Natural killer cell treated with Interleukin-12 subunit alpha and Interleukin-12 subunit beta and Interleukin-15 and Interleukin-18, amount 100 ng/mL, for 72 hours (primary cell): Measurements from ENCODE around the gene GNPDA1. TPM values are rescaled to one million over a fixed set of nuclear protein-coding genes. Genes with fewer than 3 reads are reported as not detected.

Experiments used
- ATAC-seq, 2 donors: fragments of 150-1000 bp; cut with Tn5 transposase in 1 of 2; sonication (Bioruptor Pico), chemical (Tn5 transposase) in 1 of 2; 2 replicates each; pipeline ENCODE4 v1.10.0; 2021
- DNase-seq: peaks from one replicate; pipeline ENCODE4 v3.0.0; 2022; ENCODE audit warnings: low spot score
- H3K27ac Mint-ChIP-seq, 2 donors: 1 replicate in 1 of 2; 2 replicates in 1 of 2; pipeline ENCODE4 v1.8.0; 2022; ENCODE audit warnings: mixed read lengths in 2 of 2, mild to moderate bottlenecking in 1 of 2, moderate library complexity in 1 of 2
- H3K27me3 Mint-ChIP-seq, 2 donors: 1 replicate in 1 of 2; 2 replicates in 1 of 2; pipeline ENCODE4 v1.8.0; 2022; ENCODE audit warnings: mixed read lengths in 2 of 2
- H3K36me3 Mint-ChIP-seq: one replicate; pipeline ENCODE4 v1.8.0; 2022; ENCODE audit warnings: mixed read lengths
- H3K4me1 Mint-ChIP-seq, 2 donors: 1 replicate in 1 of 2; 2 replicates in 1 of 2; pipeline ENCODE4 v1.8.0; 2022; ENCODE audit warnings: low read depth in 2 of 2, mixed read lengths in 2 of 2, mild to moderate bottlenecking in 1 of 2
- H3K4me3 Mint-ChIP-seq: one replicate; pipeline ENCODE4 v1.8.0; 2022; ENCODE audit warnings: mixed read lengths
- H3K9me3 Mint-ChIP-seq: 2 replicates; pipeline ENCODE4 v1.8.0; 2022; ENCODE audit warnings: mixed read lengths
- total RNA-seq, 2 donors: library from RNA; stranded (reverse); gene quantifications; one replicate each; pipeline ENCODE4 v1.2.3, GENCODE V29; 2022

Gene GNPDA1
- total RNA-seq, 2 donors from 2014 or later, result 9.0 to 9.6 TPM

DNA sequence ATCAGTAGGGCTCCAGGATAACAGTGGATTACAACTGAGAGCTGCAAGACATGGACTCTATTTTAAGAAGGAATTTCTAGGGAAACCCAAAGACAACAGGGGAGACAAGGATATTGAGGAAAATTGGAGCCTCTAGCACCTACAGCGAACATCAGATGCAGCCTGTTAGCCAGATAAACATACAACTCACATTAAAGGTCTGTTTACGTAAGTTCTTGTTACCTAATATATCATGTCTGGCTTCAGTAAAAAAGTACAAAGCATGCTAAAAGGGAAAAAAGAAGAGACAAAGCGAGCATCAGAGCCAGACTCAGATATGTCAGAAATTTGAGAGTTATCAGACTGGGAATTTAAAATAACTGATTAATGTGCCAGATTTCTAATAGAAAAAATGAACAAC is 17.2 kb downstream of the GNPDA1 start:
- H3K36me3 Mint-ChIP-seq, result peaks cover 18% of the 10 kb centered on the region
- H3K27me3 Mint-ChIP-seq, result no peaks in the 10 kb centered on the region
- no peaks in the 10 kb centered on the region for H3K9me3 Mint-ChIP-seq
- no peak overlapping the region for H3K4me3 Mint-ChIP-seq
- ATAC-seq, result no peak
- H3K4me1 Mint-ChIP-seq, result no peaks in the 10 kb centered on the region
- DNase-seq, result no peak
- H3K27ac Mint-ChIP-seq, result no peak overlapping the region

DNA sequence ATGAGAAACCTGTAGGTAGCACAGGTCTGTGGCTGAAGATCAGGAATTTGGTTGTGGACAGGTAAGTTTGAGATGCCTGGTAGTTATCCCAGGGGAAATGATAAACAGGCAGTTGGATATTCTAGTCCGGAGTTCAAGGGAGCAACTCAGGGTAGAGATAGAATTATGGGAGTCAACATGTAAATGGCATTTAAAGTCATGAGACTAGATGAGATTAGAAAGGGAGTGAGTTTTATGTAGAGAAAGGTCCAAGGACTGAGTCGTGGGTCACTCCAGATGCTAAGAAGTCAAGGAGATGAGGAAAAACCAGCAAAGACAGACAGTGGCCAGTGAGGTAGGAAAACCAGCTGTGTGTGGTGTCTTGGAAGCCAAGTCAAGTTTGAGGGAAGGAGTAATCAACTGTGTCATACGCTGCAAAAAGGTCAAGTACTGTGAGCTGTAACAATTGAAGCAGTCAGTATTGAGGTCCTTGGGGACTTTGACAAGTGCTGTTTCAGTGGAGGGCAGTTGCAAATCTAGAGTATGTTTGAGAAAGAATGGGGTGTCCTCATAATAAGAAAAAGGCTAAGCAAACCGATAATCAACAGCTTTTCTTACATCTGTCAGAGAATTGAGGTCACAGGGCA is 18.2 kb downstream of the GNPDA1 start:
- DNase-seq (no peak), ATAC-seq (no peak)
- Mint-ChIP-seq H3K27ac (peak overlapping the region in 1 of 2 donors; percentile 2), H3K27me3 (no peaks in the 10 kb centered on the region), H3K36me3 (peaks cover 18% of the 10 kb centered on the region), H3K4me3 (no peak overlapping the region), H3K4me1 (no peaks in the 10 kb centered on the region), H3K9me3 (no peaks in the 10 kb centered on the region)

DNA sequence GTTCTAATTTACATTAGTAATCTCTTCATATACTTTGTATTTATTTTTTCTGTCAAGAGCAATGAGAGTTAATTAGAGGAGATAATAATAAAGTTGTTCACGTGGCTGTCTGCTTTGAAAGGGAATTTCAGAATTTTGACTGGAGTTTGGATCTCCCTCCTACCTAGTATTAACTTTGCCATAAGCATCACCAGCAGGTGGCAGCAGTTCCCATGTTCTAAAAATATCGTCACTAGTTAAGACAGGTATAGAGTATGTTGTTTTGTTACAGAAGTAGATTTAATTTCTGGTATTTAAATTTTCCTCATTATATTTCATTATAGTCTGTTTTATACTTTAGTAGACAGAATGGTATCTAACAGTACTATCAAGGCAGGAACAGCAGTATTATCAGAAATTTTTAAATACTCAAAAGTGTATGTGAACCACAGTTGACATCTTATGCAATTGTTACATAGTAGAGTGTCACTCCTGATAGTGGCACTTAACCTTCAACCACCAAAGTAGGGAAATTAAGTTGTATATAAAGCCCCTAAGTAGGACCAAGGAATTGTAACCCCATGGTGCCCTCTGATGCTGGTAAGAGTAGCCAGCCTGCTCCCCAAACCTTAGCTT is 20.4 kb downstream of the GNPDA1 start:
- H3K4me3 Mint-ChIP-seq, result no peak overlapping the region
- H3K9me3 Mint-ChIP-seq, result no peaks in the 10 kb centered on the region
- no peak for DNase-seq
- H3K4me1 Mint-ChIP-seq, result no peaks in the 10 kb centered on the region
- peak in 1 of 2 donors; percentile 62 for ATAC-seq
- peaks cover 21% of the 10 kb centered on the region for H3K36me3 Mint-ChIP-seq
- H3K27ac Mint-ChIP-seq, result no peak overlapping the region
- no peaks in the 10 kb centered on the region for H3K27me3 Mint-ChIP-seq

DNA sequence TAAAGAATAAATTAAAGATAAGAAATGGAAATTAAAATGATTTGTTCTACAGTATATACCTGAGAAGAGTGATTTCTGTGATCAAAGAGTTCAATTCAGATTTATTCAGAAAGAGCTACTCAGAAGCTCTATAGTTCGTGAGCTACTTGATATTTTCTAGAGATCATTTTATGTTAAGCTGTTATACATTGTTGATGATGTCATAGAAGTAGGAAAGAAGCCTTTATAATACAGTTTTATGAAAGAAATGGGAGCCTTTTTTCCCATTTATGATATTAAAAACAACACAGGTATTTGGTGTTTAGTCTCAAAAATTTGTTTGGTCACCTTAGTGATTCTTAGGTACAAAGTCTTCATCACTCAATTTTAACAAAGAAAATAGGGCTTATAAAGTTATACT is 23.1 kb downstream of the GNPDA1 start:
- DNase-seq (no peak), ATAC-seq (no peak)
- no peaks in the 10 kb centered on the region for H3K9me3 Mint-ChIP-seq
- H3K27ac Mint-ChIP-seq, result no peak overlapping the region
- no peak overlapping the region for H3K4me3 Mint-ChIP-seq
- H3K27me3 Mint-ChIP-seq, result no peaks in the 10 kb centered on the region
- H3K4me1 Mint-ChIP-seq, result peaks cover 0 to 8% of the 10 kb centered on the region in 2 donors
- peaks cover 30% of the 10 kb centered on the region for H3K36me3 Mint-ChIP-seq

DNA sequence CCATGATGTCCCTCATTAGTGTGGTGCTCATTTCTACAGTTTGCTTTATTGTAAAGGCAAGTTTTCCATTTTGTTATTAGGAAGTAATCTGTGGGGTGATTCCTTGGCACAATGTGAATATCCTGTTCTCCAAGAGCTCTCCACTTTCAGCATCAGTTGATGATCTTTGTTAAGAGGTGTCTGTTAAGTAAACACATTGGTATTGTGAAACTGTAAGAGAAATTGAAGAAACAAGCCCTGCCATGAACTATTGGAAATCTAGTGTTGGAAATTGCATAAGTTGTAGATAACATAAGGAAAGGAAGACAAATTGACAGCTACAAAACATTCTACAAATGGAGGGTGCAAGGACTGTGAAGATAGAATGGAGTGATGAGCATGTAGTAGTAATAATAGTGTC is 26.8 kb downstream of the GNPDA1 start:
- no peak overlapping the region for H3K4me3 Mint-ChIP-seq
- H3K4me1 Mint-ChIP-seq, result peaks cover 0 to 8% of the 10 kb centered on the region in 2 donors
- ATAC-seq (no peak), DNase-seq (no peak)
- H3K9me3 Mint-ChIP-seq, result no peaks in the 10 kb centered on the region
- H3K27ac Mint-ChIP-seq, result no peak overlapping the region
- peaks cover 17% of the 10 kb centered on the region for H3K36me3 Mint-ChIP-seq
- H3K27me3 Mint-ChIP-seq, result no peaks in the 10 kb centered on the region

DNA sequence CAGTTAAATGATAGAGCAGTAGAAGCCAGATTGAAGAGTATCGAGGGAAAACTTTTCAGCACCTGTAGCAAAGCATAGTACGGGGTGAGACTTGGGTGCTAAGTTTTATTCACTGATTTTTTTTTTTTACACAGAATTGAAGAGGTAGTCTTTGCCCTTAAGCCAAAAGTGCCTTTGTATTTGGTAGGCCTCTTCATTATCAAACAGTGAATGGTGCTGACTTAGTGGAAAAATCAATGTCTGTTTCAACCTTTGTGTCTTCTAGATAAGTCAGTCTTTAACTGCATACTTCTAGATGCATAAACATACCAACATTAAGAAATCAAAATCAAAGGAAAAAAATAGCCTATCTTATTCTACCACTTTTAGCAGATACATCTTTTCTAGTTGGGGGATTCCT is 30.2 kb downstream of the GNPDA1 start:
- no peak overlapping the region for H3K27ac Mint-ChIP-seq
- H3K36me3 Mint-ChIP-seq, result peaks cover 25% of the 10 kb centered on the region
- H3K4me1 Mint-ChIP-seq, result peaks cover 0 to 8% of the 10 kb centered on the region in 2 donors

DNA sequence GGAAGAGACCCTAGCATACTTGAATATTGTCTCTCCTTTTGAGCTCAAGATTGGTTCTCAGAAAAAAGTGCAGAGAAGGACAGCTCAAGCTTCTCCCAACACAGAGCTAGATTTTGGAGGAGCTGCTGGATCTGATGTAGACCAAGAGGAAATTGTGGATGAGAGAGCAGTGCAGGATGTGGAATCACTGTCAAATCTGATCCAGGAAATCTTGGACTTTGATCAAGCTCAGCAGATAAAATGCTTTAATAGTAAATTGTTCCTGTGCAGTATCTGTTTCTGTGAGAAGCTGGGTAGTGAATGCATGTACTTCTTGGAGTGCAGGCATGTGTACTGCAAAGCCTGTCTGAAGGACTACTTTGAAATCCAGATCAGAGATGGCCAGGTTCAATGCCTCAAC is 34.4 kb downstream of the GNPDA1 start:
- ATAC-seq (no peak), DNase-seq (no peak)
- H3K4me1 Mint-ChIP-seq, result peaks cover 11 to 18% of the 10 kb centered on the region in 2 donors
- H3K9me3 Mint-ChIP-seq, result no peaks in the 10 kb centered on the region
- H3K36me3 Mint-ChIP-seq, result peaks cover 20% of the 10 kb centered on the region
- H3K4me3 Mint-ChIP-seq, result no peak overlapping the region
- H3K27me3 Mint-ChIP-seq, result no peaks in the 10 kb centered on the region
- H3K27ac Mint-ChIP-seq, result no peak overlapping the region

More for the DNA sequence above, 30.2 kb downstream of the GNPDA1 start:
- ATAC-seq (no peak), DNase-seq (no peak)
- Mint-ChIP-seq H3K9me3 (no peaks in the 10 kb centered on the region), H3K4me3 (no peak overlapping the region), H3K27me3 (no peaks in the 10 kb centered on the region)

DNA sequence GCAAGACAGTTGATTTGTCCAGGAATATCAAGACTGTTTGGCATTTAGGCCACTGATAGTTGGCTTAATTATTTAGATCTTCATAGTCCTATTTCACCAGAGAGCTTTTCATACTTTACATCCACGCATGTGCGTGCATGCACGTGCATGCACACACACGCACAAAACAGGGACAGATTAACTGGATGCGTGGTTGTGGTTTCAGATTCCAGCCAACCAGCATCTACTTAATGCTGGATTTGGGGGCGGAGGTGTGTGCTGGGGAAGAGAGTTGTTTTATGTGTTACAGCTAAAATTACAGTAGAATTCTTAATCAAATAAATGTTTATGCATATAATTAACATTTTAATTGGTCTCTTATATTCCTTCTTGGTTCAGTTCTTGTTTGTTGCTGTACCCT is 36.7 kb downstream of the GNPDA1 start:
- no peak overlapping the region for H3K27ac Mint-ChIP-seq
- no peak overlapping the region for H3K4me3 Mint-ChIP-seq
- H3K4me1 Mint-ChIP-seq, result peaks cover 14 to 23% of the 10 kb centered on the region in 2 donors
- ATAC-seq (no peak), DNase-seq (no peak)
- no peaks in the 10 kb centered on the region for H3K27me3 Mint-ChIP-seq
- H3K36me3 Mint-ChIP-seq, result peaks cover 20% of the 10 kb centered on the region
- H3K9me3 Mint-ChIP-seq, result no peaks in the 10 kb centered on the region

DNA sequence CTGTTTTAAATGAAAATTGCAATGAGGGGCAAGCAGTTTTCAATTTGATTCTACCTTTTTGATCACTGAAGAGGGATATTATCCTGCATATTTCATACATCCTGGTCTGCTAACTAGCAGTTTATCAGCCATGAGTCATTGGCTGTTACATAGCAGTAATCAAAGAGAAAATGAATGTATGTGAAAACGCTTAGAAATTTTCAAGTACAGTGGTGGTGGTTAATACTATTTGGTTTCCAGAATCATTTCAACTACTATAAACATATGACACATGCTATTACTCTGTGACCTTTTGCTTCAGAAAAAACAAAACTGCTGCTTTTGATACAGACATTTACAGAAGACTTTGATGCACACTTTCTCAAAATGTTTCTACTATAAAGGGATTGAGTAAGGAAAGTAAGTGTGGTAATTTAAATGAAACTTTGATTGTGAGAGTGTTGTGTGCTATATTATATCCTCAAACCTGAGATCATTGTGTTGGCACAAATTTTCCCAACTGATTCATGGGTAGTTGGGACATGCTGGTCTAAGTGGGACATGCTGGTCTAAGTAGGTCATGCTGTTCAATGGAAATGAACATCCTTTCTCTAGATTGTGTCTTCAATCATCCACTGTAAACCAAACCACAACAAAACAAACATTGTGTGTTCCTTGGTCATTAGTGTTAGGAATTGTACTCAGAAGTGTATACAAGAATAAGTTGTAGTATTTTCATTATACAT is 38.8 kb downstream of the GNPDA1 start:
- ATAC-seq, result no peak
- H3K4me3 Mint-ChIP-seq, result no peak overlapping the region
- peaks cover 29 to 39% of the 10 kb centered on the region in 2 donors for H3K4me1 Mint-ChIP-seq
- no peaks in the 10 kb centered on the region for H3K27me3 Mint-ChIP-seq
- no peaks in the 10 kb centered on the region for H3K9me3 Mint-ChIP-seq
- H3K36me3 Mint-ChIP-seq, result peaks cover 10% of the 10 kb centered on the region
- H3K27ac Mint-ChIP-seq, result no peak overlapping the region
- no peak for DNase-seq

DNA sequence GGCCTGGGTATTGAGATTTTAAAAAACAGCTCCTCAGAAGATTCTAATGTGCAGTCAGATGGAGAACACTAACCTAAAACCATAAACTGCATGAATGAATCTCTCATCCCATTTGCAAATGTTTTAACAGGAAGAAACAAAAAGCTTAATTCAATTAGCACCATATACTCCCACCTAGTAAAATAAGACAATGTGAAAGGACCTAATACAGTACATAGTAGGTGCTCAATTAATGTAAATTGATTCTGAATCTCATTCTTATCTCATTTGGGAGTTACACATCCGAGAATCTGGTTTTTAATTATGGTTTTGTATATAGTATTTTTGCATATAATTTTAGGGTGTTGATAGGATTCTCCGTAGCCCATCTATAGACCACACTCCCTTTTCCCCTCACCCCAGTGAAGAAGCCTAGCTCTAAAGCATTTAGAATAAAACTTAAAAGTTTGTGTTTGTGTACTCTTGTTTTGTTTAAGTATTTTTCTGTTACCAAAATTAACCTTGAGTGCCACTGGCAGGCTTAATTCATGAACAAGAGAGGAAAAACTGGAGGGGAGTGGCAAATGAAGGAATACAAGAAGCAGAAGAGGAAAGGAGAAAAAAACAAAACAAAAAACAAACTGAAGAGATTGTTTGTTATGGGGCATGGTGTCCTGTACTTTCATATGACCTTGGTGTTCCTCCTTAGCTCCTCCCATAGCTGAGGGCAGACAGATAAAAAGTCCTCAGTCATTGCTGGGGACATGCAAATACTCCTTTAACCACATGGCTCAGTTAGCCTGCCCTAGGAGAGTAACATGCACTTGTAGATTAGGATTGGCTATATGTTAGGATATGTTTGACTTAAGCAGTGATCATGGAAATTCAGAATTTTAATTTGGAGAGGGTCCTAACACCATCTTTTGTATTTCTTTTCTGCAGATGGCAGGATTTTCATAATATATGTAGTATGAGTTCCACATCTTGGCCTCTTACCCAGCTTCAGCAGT is 42.8 kb downstream of the GNPDA1 start:
- Mint-ChIP-seq H3K36me3 (peaks cover 7% of the 10 kb centered on the region), H3K4me3 (peak overlapping the region; percentile 97), H3K27ac (peak overlapping the region; percentile 97), H3K27me3 (no peaks in the 10 kb centered on the region), H3K4me1 (peaks cover 34 to 45% of the 10 kb centered on the region in 2 donors), H3K9me3 (no peaks in the 10 kb centered on the region)
- ATAC-seq (no peak), DNase-seq (no peak)

DNA sequence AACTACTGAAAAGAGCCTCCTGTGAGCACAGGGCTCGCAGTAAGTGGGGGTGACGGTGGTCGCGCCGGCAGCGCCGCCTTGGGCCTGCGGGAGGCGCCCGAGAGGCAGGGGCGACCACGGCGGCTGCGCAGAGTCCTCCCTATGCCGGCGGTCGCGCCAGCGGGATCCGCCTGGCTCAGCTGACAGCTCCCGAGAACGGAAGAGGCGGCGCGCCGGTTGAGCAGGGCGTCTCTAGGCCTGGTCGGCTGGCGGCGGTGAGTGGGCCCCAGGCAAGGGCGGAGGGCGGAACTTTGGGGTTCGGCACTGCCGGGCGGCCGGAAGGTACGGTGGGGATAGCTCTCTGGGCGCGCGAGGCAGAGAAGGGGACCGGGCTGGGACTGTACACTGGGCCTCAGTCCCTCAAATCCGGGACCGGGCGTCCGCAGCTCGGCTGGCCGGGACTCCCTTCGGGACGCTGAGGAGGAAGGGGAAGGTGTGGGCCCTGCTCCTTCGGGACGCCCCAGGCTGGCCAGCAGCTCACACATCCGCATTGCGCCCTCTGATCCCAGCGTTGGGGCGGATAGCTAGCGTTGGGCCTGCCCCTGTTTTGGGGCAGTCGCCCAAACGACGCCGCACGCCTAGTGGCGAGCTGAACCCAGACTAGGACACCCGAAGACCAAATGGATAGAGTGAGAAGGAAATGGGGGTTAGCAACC is 43.8 kb downstream of the GNPDA1 start, which contains the start of gene RNF14:
RNF14 (plus strand) TSS at position 192 of the 695 bp plus-strand sequence. CDS start 4,484 bp downstream, outside the sequence.
- Mint-ChIP-seq H3K4me1 (peaks cover 32 to 35% of the 10 kb centered on the region in 2 donors), H3K27me3 (no peaks in the 10 kb centered on the region), H3K4me3 (peak within 1 kb of the TSS; percentile 97), H3K27ac (peak within 1 kb of the TSS; percentile 97), H3K9me3 (no peaks in the 10 kb centered on the region), H3K36me3 (peaks cover 4% of the 10 kb centered on the region)
- DNase-seq (peak; percentile 98), ATAC-seq (peak; percentile 98 to 99)

DNA sequence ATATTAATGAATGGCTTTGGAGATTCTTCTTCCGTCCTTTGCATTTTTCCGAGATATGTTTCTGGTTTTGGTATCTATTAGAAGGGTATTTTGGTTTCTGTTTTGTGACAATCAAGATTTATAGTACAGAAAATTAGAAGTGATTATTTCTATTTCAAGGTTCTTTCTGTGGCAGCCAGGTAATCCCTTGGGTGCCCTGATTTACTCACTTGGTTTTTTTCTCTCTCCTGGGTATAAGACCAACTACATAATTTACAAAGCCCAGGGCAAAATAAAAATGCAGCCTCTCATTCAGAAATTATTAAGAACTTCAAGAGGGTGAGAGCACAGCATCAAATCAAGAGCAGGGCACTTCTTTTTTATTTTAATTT is 45.9 kb downstream of the GNPDA1 start:
- H3K4me1 Mint-ChIP-seq, result peaks cover 26 to 30% of the 10 kb centered on the region in 2 donors
- H3K4me3 Mint-ChIP-seq, result no peak overlapping the region
- peak overlapping the region; percentile 42 to 97 for H3K27ac Mint-ChIP-seq
- no peaks in the 10 kb centered on the region for H3K27me3 Mint-ChIP-seq
- H3K9me3 Mint-ChIP-seq, result no peaks in the 10 kb centered on the region
- no peak for DNase-seq
- no peaks in the 10 kb centered on the region for H3K36me3 Mint-ChIP-seq
- no peak for ATAC-seq
